NCI-H2196 treated with DMSO at 0.1 percent for 48 hours (cell line): ENCODE measurements around the gene CLEC18C.
"Not testable (repeated sequence)": the region's sequence is repeated elsewhere in the genome, so short reads cannot be mapped to it uniquely, and the experiment has no call there.

Source experiments
- DNase-seq: peaks from one replicate; lab custom pipeline; 2025; ENCODE audit not compliant: unreplicated experiment; lab: John Stamatoyannopoulos, UW

CLEC18C gene

DNA sequence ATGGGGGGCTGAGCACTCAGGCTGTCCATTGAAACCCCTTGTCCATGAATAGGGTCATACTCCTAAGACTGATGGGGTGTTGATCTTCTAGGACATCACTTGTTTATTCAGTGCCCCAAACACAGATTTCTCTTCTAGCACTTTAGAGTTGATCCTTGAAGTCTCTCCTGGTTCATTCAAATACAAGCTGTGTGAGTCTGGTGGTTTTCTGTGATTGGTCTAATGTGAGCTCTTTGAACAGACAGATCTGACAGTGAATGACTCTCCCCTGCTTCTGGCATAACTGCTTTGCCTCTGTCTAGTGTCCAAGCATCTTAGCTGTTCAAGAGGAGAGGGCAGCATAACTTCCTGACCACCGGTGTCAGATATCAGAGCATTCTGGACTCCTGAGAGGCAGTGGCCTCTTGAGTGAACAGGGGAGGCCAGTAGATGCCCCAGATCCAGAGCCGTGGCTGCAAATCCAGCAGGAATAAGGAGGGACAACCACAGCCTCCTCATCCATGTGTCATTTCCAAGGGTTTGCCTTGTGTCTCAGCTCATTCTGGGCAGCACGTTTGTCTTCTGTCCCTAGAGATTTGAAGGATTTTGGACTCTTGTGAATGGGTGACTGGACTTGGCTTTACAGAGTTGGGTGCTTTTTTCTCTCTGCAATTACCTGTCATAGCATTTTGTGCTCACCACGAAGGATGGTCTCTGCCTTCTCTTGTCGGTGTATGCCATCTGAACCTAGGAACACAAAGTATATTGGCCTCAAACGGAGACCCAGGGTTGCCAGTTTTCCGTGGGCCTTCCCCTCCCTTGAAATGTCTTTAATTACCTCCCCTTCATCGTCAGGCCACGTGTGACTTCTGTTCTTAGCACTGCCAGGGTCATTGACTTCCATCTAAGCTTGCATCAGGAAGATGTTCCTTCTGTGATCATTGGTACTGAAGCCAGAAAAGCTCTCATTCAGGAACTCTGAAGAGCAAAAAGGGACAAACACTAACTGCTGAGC is 13.9 kb upstream of the CLEC18C start:
- no peak for DNase-seq

- no peak for DNase-seq
These were observed 13.2 kb upstream of the CLEC18C start for GRCh38 chr16:70160388-70160787.

- DNase-seq = no peak
These were observed 12.8 kb upstream of the CLEC18C start for GRCh38 chr16:70160821-70161220.

DNA sequence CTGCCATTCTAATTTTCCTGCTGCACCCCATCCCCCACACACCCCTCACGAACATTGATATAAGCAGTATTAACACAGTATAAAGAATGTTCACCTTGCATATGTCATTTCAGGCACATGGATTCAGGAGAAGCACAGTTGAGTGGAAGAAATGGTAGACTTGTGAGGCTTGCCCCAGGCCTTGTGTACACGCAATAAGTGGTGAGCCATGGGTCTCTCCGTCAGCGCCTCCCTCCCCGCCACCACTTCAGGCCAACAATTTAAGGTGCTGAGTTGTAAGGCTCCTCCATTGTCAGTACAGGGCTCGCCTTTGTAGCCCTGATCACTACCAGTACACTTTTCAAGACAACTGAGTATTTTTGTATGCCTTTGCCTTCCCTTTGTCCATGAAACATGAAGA is 12.2 kb upstream of the CLEC18C start:
- no peak for DNase-seq

GRCh38 chr16:70162041-70162451 is 11.5 kb upstream of the CLEC18C start:
- DNase-seq = no peak

DNA sequence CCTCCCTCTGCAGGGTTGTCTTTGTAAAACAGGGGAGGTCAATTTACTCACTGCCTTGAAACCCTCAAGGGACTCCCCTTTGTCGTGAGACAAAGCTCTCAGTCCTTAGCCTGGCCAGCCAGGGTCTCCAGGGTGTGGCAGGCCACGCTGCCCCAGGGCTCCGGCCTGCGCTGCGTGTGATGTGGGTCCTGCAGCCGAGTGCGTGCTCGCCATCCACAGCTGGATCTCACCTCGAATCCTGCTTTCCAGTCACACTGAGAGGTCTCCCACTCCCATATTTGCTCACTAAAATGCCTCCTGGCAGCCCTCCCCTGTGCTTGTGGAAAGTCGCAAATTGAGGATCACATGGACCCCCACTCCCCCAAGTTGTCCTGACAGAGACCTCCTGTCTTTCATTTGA is 10.0 kb upstream of the CLEC18C start:
- no peak for DNase-seq

GRCh38 chr16:70166688-70167087 is 6.9 kb upstream of the CLEC18C start:
- DNase-seq = not testable (repeated sequence)

DNA sequence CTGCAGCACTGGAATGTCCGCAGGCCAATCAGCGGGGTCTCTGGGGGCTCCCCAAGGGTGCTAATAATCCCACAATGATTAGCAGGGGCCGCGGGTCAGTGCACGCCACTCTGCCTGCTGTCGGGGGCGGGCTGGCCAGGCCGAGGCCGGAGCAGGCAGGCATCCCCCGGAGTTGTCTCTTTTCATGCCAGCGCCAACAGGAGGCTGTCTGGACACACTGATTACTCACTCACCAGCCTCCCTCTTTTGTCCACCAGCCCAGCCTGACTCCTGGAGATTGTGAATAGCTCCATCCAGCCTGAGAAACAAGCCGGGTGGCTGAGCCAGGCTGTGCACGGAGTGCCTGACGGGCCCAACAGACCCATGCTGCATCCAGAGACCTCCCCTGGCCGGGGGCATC is 329 bp downstream of the CLEC18C start:
- DNase-seq = not testable (repeated sequence)

GRCh38 chr16:70174387-70174932 is 873 bp downstream of the CLEC18C start:
- DNase-seq = not testable (repeated sequence)

- not testable (repeated sequence) for DNase-seq
These were observed 14.4 kb downstream of the CLEC18C start for GRCh38 chr16:70187858-70188607.

DNA sequence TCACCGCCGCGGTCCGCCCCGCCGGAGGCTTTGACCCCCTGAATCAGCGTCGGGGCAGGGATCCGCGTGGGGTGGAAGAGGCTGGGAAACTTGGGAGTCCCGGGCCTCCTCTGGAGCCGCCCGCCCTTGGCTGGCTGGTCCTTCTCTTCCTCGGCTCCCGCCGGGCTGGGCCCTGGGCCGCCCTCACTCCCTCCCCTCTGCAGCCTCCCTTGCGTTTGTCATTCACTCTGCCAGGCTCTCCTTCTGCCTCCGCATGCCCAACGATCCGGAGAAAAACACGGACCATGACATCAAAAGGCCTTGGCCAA is 15.0 kb downstream of the CLEC18C start:
- not testable (repeated sequence) for DNase-seq

GRCh38 chr16:70190574-70190973 is 17.0 kb downstream of the CLEC18C start:
- not testable (repeated sequence) for DNase-seq

- DNase-seq = not testable (repeated sequence)
These were observed 23.2 kb downstream of the CLEC18C start for GRCh38 chr16:70196683-70197300.

DNA sequence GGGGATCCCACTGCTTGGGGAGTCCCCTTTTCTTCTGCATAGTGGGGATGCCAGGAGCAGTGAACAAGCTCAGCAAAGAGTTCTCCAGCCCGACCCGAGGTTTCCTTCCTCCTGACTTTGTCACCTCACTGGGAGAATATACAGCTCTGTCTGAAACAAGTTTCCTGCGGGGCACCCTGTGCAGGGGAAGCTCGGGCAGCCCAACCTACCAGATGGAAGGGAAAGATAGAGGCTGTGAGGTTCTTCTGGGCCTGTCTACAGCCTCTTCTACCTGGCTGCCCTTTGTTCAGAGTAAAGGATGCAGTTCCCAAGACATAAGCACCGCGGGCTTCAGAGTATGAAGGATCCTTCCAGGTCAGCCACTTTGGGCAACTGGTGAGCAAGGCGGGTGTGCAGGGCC is 24.0 kb downstream of the CLEC18C start:
- DNase-seq = not testable (repeated sequence)

GRCh38 chr16:70198230-70198629 is 24.6 kb downstream of the CLEC18C start:
- not testable (repeated sequence) for DNase-seq

DNA sequence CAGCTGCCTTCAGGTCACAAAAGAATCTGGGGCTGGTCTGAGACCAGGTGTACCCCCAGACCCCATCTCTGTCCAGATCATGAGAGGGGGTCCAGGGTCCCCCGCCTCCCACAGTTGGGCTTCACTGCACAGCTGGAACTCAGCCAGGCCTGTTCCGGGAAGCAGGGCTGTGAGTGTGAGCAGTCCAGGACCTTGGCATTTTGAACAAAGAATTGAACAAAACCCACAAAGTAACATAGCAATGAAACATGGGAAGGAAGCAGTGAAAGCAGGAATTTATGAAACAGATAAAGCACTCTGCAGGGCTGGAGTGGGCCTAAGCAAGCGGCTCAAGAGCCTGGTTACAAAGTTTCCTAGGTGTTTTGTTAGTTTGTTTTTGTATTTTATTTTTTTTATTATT is 25.1 kb downstream of the CLEC18C start:
- DNase-seq = not testable (repeated sequence)

DNA sequence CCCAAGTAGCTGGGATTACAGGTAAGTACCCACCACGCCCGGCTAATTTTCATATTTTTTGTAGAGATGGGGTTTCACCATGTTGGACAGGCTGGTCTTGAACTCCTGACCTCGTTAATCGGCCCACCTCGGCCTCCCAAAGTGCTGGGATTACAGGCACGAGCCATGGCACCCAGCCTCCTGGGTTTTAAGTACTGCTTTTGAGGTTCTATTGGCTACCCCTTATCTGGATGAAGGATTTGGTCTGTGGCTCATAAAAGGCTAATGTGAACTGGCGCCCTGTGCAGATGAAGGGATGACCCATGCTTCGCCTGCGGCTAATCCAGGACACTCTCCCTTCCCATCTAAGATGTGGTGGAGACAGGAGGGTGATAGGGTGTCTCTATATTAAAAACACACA is 25.6 kb downstream of the CLEC18C start:
- DNase-seq = not testable (repeated sequence)

DNA sequence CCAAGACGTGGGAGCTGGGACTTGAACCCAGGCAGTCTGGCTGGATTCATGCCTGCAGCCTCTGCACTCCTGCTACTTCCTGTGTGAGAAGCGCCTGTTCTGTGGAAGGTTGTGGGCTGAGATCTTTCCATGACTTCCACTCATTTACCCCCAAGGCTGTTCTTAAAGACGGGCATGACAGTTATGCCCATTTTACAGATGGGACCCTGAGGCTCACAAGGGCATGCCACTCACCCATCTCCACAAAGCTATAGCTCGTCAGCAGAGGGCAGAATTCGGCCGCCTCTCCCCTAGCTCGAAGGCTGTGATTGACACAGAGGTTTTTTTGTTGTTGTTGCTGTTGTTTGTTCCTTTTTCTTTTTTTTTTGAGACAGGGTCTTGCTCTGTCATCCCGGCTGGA is 26.5 kb downstream of the CLEC18C start:
- not testable (repeated sequence) for DNase-seq

DNA sequence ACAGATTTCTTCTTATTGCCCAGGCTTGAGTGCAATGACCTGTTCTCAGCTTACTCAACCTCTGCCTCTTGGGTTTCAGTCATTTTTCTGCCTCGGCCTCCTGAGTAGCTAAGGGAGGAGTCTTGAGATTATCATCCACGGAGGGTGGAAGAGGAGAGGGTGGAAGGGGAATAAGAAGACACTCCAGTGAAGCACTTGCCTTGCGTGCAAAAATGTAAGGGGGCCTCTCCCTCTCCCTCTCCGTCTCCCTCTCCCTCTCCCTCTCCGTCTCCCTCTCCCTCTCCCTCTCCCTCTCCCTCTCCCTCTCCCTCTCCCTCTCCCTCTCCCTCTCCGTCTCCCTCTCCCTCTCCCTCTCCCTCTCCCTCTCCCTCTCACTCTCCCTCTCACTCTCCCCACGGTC is 29.9 kb downstream of the CLEC18C start:
- DNase-seq = not testable (repeated sequence)

DNA sequence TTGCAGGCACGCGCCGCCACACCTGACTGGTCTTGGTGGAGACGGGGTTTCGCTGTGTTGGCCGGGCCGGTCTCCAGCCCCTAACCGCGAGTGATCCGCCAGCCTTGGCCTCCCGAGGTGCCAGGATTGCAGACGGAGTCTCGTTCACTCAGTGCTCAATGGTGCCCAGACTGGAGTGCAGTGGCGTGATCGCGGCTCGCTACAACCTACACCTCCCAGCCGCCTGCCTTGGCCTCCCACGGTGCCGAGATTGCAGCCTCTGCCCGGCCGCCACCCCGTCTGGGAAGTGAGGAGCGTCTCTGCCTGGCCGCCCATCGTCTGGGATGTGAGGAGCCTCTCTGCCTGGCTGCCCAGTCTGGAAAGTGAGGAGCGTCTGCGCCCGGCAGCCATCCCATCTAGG is 30.4 kb downstream of the CLEC18C start:
- DNase-seq = not testable (repeated sequence)
